HG02763 (cell line): ENCODE measurements around the gene RNASE7.

Experiments used
- ATAC-seq: cut with Tn5 transposase; IDR thresholded peaks from one replicate; pipeline ENCODE4 v1.9.1; 2021; ENCODE audit warnings: mild to moderate bottlenecking, moderate library complexity; ENCODE audit not compliant: unreplicated experiment

The RNASE7 gene

DNA sequence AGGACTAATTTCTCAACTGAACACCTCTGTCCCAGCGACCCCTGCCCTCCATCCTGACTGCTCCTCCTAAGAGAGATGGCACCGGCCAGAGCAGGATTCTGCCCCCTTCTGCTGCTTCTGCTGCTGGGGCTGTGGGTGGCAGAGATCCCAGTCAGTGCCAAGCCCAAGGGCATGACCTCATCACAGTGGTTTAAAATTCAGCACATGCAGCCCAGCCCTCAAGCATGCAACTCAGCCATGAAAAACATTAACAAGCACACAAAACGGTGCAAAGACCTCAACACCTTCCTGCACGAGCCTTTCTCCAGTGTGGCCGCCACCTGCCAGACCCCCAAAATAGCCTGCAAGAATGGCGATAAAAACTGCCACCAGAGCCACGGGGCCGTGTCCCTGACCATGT, 756 bp downstream of the RNASE7 start:
- ATAC-seq = no peak

DNA sequence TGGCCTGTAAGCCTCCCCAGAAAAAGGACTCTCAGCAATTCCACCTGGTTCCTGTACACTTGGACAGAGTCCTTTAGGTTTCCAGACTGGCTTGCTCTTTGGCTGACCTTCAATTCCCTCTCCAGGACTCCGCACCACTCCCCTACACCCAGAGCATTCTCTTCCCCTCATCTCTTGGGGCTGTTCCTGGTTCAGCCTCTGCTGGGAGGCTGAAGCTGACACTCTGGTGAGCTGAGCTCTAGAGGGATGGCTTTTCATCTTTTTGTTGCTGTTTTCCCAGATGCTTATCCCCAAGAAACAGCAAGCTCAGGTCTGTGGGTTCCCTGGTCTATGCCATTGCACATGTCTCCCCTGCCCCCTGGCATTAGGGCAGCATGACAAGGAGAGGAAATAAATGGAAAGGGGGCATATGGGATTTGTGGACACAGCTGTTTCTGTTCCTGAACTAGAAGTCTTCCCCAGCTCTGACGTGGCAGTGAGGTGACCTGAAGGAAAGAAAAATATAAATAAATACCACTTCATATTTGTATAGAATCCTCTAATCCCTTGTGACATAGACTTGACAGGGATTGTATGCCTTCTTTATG, 1.3 kb downstream of the RNASE7 start:
- ATAC-seq = no peak

DNA sequence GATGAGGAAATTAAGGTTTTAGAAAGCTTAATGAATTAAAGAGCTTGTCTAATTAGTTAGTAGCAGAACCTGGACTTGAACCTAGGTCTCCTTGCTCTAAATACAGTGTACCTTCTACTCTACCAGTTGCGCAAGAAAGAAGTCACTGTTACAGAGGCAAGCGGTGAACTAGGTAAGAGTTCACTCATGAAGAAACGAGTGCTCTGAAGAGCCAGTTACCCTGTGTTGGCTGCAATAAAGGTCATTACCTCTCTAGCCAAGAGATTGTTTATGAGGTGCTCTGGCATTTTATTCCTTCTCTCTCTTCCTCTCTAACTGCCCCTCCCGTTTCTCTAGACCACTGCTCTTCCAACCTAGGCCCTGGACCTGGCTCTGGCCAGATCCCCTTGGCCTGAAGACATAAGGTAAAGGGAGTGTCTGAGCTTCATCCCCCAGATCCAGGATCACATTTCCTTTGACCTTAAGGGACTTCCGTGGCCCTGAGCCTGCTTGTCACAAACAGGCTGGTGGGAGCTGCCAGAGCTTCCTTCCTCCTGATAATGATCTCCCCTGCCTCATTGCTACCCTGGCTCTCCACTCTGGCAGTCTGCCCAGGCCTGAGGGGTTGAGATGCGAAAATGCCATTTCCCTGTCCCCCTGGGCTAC, 1.9 kb downstream of the RNASE7 start:
- ATAC-seq = no peak

DNA sequence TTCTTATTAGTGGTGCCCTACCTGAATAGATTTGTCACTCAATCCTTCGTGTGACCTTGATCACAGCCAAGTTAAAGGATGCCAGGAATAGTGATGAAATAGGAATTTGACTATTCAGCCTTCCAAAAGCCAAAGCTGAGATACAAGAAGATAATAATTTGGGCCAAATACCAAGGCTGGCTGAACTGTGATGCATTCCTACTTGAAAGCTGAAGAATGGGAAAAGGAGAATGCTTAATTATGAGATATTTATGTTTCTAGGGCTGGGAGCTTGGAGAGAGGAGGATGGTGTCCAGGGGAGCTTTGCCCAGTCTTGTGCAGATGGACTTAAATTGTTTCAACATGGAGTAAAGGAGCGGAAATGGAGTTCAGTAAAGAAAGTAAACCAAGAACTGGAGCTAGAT, 5.2 kb downstream of the RNASE7 start:
- no peak for ATAC-seq

DNA sequence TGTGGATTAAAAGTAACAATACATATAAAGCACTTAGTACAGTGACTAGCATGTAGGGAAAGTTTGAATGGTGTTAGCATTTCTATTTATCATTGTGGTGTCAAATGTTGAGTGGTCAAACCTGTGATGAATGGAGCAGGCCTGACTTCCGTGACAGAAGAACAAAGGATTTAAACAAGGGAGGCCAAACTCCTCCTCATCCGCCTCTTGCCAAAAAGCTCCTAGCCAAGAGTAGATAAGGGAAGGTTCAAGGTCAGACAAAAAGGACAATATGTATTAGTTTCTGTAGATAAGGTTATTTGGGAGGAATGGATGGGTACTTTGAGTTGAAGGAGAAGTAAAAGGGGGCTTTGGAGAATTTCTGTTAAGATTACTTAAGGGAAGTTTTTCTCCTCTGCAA, 6.5 kb downstream of the RNASE7 start:
- no peak for ATAC-seq

GRCh38 chr14:21049271-21049673, 7.1 kb downstream of the RNASE7 start:
- ATAC-seq = no peak

DNA sequence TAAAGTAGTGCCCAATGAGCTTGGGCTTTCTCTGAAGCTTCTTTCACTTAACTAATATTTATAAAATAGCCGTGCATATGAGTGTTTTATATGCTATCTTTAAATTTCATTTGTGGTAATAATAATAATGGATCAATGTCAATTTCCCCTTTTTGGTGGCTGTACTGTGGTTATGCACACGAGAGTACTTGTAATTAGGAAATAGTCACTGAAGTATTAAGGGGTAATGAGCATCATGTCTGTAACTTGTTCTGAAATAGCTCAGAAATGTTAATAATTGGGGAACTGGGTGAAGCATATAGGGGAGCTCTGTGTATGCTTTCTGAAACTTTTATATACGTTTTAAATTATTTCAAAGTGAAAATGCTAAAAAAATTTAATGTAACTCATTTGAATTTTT, 8.4 kb downstream of the RNASE7 start:
- ATAC-seq = no peak

- ATAC-seq = no peak
Measured at GRCh38 chr14:21053184-21054122, 11.3 kb downstream of the RNASE7 start.

DNA sequence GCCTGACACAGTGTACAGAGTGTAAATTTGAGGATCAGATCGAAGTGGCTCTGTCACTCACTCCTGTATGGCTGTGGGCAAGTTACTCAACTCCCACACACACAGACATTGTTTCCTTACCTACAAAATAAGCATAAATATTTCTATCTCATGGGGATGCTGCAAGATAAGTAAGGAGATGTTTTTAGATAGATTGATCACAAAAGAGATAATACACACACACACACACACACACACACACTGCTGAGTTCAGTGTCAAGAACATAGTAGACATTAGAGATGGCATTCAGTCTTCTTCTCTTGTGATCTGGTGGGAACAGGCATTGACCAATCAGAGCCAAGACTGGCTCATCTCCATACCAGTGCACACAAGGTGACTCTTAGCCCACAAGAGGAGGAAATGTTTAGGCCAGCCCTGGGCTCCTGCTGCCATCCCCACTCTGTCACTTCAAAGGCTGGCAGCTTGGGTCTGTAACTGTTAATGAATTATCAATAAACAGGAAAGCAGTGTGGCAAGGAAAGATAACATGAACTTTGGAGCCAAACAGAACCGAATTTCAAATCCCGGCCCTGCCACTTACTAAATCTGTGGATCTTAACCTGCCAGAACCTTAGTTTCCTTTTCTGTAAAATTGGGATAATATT, 12.1 kb downstream of the RNASE7 start:
- no peak for ATAC-seq

DNA sequence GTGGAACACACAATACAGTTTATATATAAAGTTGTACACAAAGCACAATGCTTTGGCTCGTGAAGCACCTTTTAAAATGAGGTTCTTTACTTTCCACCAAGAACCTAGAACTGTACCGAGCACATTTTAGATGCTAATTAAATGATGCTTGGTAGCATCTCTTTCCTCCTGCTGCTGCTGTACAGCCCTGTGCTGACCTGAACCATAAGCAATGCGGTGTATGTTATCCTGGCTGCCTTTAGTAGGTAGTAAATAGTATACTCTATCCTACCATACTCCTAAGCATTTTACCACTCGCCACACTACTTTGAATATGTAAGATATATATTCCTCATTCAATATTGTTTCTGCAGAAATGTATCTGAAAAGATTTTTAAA, 12.6 kb downstream of the RNASE7 start:
- ATAC-seq = no peak

- ATAC-seq = no peak
Measured at GRCh38 chr14:21055432-21056117, 13.4 kb downstream of the RNASE7 start.

GRCh38 chr14:21056520-21057163, 14.5 kb downstream of the RNASE7 start:
- no peak for ATAC-seq

- no peak for ATAC-seq
Measured at GRCh38 chr14:21057803-21058675, 15.9 kb downstream of the RNASE7 start, which contains the start of gene RNASE8. RNASE8 (plus strand) TSS chr14:21057822; CDS start chr14:21057893, 71 bp downstream.

DNA sequence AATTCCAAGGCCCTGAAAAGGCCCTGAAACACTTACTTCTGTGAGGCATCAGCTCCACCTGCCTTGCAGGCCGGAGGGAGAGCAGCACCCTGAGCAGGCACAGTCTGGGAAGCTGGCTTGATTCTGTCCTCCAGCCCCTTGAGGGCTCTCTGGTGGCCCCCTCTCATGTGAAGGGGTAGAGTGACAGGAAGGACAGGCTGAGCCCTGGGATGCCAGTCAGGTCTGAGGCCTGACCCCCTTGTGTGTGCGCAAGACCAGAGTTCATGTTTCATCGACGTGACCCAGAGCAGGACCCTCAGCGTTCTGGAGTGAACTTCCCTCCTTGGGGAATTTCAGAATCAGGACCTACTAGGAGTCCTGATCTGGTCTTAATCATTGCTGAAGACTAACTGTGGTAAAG, 16.7 kb downstream of the RNASE7 start:
- ATAC-seq = no peak

- no peak for ATAC-seq
Measured at GRCh38 chr14:21059842-21060613, 17.9 kb downstream of the RNASE7 start.

DNA sequence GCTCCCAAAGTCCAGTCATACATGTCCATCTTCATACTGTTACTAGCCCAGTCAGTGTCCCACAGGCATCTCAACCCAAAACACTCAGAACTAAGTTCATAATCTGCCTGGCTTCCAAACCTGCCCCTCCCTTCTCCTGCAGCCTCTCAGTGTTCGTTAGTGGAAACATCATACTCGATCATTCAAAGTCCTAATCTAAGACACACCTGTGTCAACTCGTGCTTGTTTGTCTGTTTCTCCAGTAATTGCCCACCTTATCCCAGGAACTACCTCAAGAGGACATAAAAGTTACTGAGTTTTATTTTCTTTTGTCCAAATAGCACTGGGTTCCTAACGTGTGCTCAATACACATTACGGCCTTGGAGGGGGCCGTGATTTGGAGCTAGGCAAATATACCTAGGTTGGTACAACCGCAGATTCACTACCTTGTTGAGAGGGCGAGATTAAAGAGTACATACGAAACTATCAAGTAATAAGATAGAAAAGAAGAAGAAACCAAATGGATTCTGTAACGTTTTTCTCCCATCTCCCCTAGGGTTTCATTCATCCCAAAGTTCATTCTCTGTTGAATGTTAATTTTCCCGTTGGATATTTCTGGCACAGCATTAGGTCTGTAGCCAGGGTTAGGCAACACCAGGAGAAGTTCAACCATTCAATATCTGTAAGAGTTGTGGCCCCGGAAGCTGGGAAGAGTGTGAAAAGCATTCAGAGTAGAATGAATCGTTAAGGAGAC, 18.6 kb downstream of the RNASE7 start:
- no peak for ATAC-seq

- no peak for ATAC-seq
Measured at GRCh38 chr14:21061347-21061668, 19.1 kb downstream of the RNASE7 start.

DNA sequence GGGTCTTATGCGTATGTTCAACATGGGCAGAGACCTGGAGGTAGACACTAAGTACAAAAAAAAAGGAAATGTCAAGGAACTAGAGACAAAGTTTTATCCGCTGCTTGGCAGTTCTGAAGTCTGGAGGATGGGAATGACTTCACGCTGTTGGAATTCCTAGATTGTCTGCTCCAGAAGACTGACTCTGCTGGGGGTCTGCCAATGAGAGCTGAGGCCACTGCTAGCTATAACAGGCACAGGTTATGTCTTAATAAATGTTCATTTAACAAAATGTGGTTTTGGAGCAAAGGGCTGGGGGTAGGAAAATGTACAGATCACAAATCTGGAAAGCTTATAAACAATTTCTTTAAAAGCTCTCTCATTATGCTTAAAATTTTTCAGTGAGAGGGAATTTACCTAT, 21.3 kb downstream of the RNASE7 start:
- ATAC-seq = no peak
